Mucosa of descending colon (tissue), 3 donors: ENCODE measurements around the gene CEP295NL. TPM values are rescaled to one million over a fixed set of nuclear protein-coding genes. Genes with fewer than 3 reads are reported as not detected.
"Not testable (repeated sequence)": the region's sequence is repeated elsewhere in the genome, so short reads cannot be mapped to it uniquely, and the experiment has no call there.

Experiments used
- ATAC-seq: fragments of 200-7000 bp; cut with Tn5 transposase; one replicate; pipeline ENCODE4 v1.9.1; 2020; ENCODE audit warnings: mild to moderate bottlenecking, moderate library complexity
- DNase-seq, 3 donors: peaks; one replicate each; pipeline ENCODE4 v3.0.0-alpha.2; 2020
- H3K36me3 ChIP-seq: fragments of 200-600 bp; one replicate; pipeline ENCODE4 v1.8.0; 2021; ENCODE audit warnings: low read depth, mild to moderate bottlenecking
- H3K4me1 ChIP-seq: fragments of 200-600 bp; one replicate; pipeline ENCODE4 v1.8.0; 2021; ENCODE audit warnings: low read depth, mild to moderate bottlenecking
- H3K4me3 ChIP-seq: fragments of 200-600 bp; one replicate; pipeline ENCODE4 v1.8.0; 2021; ENCODE audit warnings: mild to moderate bottlenecking
- H3K9me3 ChIP-seq: fragments of 200-600 bp; one replicate; pipeline ENCODE4 v1.8.0; 2021; ENCODE audit warnings: mild to moderate bottlenecking
- CTCF ChIP-seq: fragments of 200-600 bp; IDR thresholded peaks from one replicate; pipeline ENCODE4 v1.8.0; 2022; ENCODE audit warnings: antibody characterized with exemption, mild to moderate bottlenecking
- intact Hi-C, 2 donors: fragments of 100-400 bp; cut with DNase I in 1 of 2; cut with micrococcal nuclease in 1 of 2; formaldehyde crosslinking; loops; one replicate each; pipeline versions ENCODE4 v1.11.0 to v1.11.1; 2022; cut with DNase I, micrococcal nuclease
- total RNA-seq, 3 donors: library from RNA; stranded (reverse); fragmentation: NEBNext Ultra II Directional in 2 of 3; extraction: Animal tissue kit (Norgen Biotek cat#: 25700) in 2 of 3; gene quantifications; one replicate each; pipeline versions ENCODE4 v1.2.1 to v1.2.4, GENCODE V29; 2021 to 2023
- donor health status: DM: no; HTN: no; CAD: no; lungs with moderate emphysema.
- donor health status: DM: no; HTN: no; CAD: no.
- donor health status: DM: no; HTN: yes; CAD: no.

The CEP295NL gene
- total RNA-seq, 3 donors from 2014 or later, result 1.4 to 2.5 (median 2.0) TPM

GRCh38 chr17:78891406-78892061, 11.5 kb downstream of the CEP295NL start:
- no peak for TF ChIP-seq CTCF
- Histone ChIP-seq H3K4me3 (no peak overlapping the region), H3K4me1 (peaks cover 9% of the 10 kb centered on the region), H3K9me3 (no peaks in the 10 kb centered on the region), H3K36me3 (no peaks in the 10 kb centered on the region)
- intact Hi-C loops, result no loop called here
- DNase-seq (no peak), ATAC-seq (no peak)

- ATAC-seq, result peak; percentile 66
- no peak for TF ChIP-seq CTCF
- intact Hi-C loops, result no loop called here
- Histone ChIP-seq H3K4me1 (peaks cover 9% of the 10 kb centered on the region), H3K9me3 (no peaks in the 10 kb centered on the region), H3K4me3 (no peak overlapping the region), H3K36me3 (no peaks in the 10 kb centered on the region)
- DNase-seq, result peak; percentile 51 to 84 (median 53)
Measured at GRCh38 chr17:78890498-78890897, 12.5 kb downstream of the CEP295NL start.

- H3K4me1 ChIP-seq, result peaks cover 11% of the 10 kb centered on the region
- intact Hi-C loops, H3K9me3 ChIP-seq, DNase-seq, ATAC-seq, H3K36me3 ChIP-seq, H3K4me3 ChIP-seq: not testable (repeated sequence)
Measured at GRCh38 chr17:78890096-78890495, 12.9 kb downstream of the CEP295NL start.

GRCh38 chr17:78889531-78889930, 13.5 kb downstream of the CEP295NL start:
- Histone ChIP-seq H3K4me3 (no peak overlapping the region), H3K9me3 (no peaks in the 10 kb centered on the region), H3K36me3 (no peaks in the 10 kb centered on the region), H3K4me1 (peaks cover 13% of the 10 kb centered on the region)
- intact Hi-C loops, result no loop called here
- DNase-seq (peak in 1 of 3 donors; percentile 44), ATAC-seq (peak; percentile 49)
- no peak for TF ChIP-seq CTCF

GRCh38 chr17:78888941-78889518, 14.0 kb downstream of the CEP295NL start:
- TF ChIP-seq CTCF, result no peak
- Histone ChIP-seq H3K4me1 (peaks cover 18% of the 10 kb centered on the region), H3K9me3 (no peaks in the 10 kb centered on the region), H3K36me3 (no peaks in the 10 kb centered on the region), H3K4me3 (no peak overlapping the region)
- intact Hi-C loops, result no loop called here
- DNase-seq, result no peak
- no peak for ATAC-seq

- intact Hi-C loops, result no loop called here
Measured at GRCh38 chr17:78886954-78887353, 16.0 kb downstream of the CEP295NL start.

More at GRCh38 chr17:78886954-78887353, 16.0 kb downstream of the CEP295NL start:
- no peak for ATAC-seq
- TF ChIP-seq CTCF, result no peak
- no peaks in the 10 kb centered on the region for H3K36me3 ChIP-seq
- no peaks in the 10 kb centered on the region for H3K9me3 ChIP-seq
- H3K4me3 ChIP-seq, result no peak overlapping the region
- DNase-seq, result no peak
- H3K4me1 ChIP-seq, result peaks cover 14% of the 10 kb centered on the region
